ENCODE results near the gene FOCAD.

FOCAD gene

GRCh38 chr9:20697021-20697719 is 13.1 kb downstream of the FOCAD start:
- H3K9me3 ChIP-seq (ENCODE audit: control insufficient read depth in 5 of 5, low read length in 5 of 5), result no peaks in the 10 kb centered on the region
- no peaks in the 10 kb centered on the region for H3K27me3 ChIP-seq (ENCODE audit: control insufficient read depth in 5 of 5, insufficient read depth in 4 of 5, low read length in 5 of 5)
- H3K36me3 ChIP-seq (ENCODE audit: control insufficient read depth in 5 of 5, insufficient read depth in 5 of 5, low read length in 5 of 5), result no peaks in the 10 kb centered on the region
- H3K27ac ChIP-seq (ENCODE audit: low read depth, low read length), result no peak overlapping the region
- H3K4me1 ChIP-seq (ENCODE audit: control insufficient read depth in 5 of 5, insufficient read depth in 5 of 5, low read length in 5 of 5), result peaks cover 0 to 24% (median 20%) of the 10 kb centered on the region in 5 donors
- no peak overlapping the region for H3K9ac ChIP-seq (ENCODE audit: low read length in 5 of 5)
- no peak overlapping the region for H3K4me3 ChIP-seq (ENCODE audit: low read depth in 1 of 5, low read length in 5 of 5)

- H3K4me1 ChIP-seq (ENCODE audit: control insufficient read depth in 5 of 5, insufficient read depth in 5 of 5, low read length in 5 of 5), result peaks cover 0 to 16% (median 12%) of the 10 kb centered on the region in 5 donors
- no peak overlapping the region for H3K4me3 ChIP-seq (ENCODE audit: low read depth in 1 of 5, low read length in 5 of 5)
- H3K9ac ChIP-seq (ENCODE audit: low read length in 5 of 5), result no peak overlapping the region
- no peaks in the 10 kb centered on the region for H3K9me3 ChIP-seq (ENCODE audit: control insufficient read depth in 5 of 5, low read length in 5 of 5)
- no peak overlapping the region for H3K27ac ChIP-seq (ENCODE audit: low read depth, low read length)
- no peaks in the 10 kb centered on the region for H3K27me3 ChIP-seq (ENCODE audit: control insufficient read depth in 5 of 5, insufficient read depth in 4 of 5, low read length in 5 of 5)
- H3K36me3 ChIP-seq (ENCODE audit: control insufficient read depth in 5 of 5, insufficient read depth in 5 of 5, low read length in 5 of 5), result no peaks in the 10 kb centered on the region
These were observed 14.7 kb downstream of the FOCAD start for GRCh38 chr9:20698782-20699181.

- no peak overlapping the region for H3K27ac ChIP-seq (ENCODE audit: low read depth, low read length)
- peaks cover 0 to 18% (median 12%) of the 10 kb centered on the region in 5 donors for H3K4me1 ChIP-seq (ENCODE audit: control insufficient read depth in 5 of 5, insufficient read depth in 5 of 5, low read length in 5 of 5)
- no peaks in the 10 kb centered on the region for H3K9me3 ChIP-seq (ENCODE audit: control insufficient read depth in 5 of 5, low read length in 5 of 5)
- peak overlapping the region in 1 of 5 donors; percentile 5 for H3K9ac ChIP-seq (ENCODE audit: low read length in 5 of 5)
- H3K27me3 ChIP-seq (ENCODE audit: control insufficient read depth in 5 of 5, insufficient read depth in 4 of 5, low read length in 5 of 5), result no peaks in the 10 kb centered on the region
- H3K36me3 ChIP-seq (ENCODE audit: control insufficient read depth in 5 of 5, insufficient read depth in 5 of 5, low read length in 5 of 5), result no peaks in the 10 kb centered on the region
- H3K4me3 ChIP-seq (ENCODE audit: low read depth in 1 of 5, low read length in 5 of 5), result no peak overlapping the region
These were observed 17.0 kb downstream of the FOCAD start for GRCh38 chr9:20701060-20701459.

GRCh38 chr9:20702570-20702969 is 18.5 kb downstream of the FOCAD start:
- no peak overlapping the region for H3K9ac ChIP-seq (ENCODE audit: low read length in 5 of 5)
- no peak overlapping the region for H3K27ac ChIP-seq (ENCODE audit: low read depth, low read length)
- H3K36me3 ChIP-seq (ENCODE audit: control insufficient read depth in 5 of 5, insufficient read depth in 5 of 5, low read length in 5 of 5), result no peaks in the 10 kb centered on the region
- H3K9me3 ChIP-seq (ENCODE audit: control insufficient read depth in 5 of 5, low read length in 5 of 5), result no peaks in the 10 kb centered on the region
- H3K27me3 ChIP-seq (ENCODE audit: control insufficient read depth in 5 of 5, insufficient read depth in 4 of 5, low read length in 5 of 5), result no peaks in the 10 kb centered on the region
- H3K4me1 ChIP-seq (ENCODE audit: control insufficient read depth in 5 of 5, insufficient read depth in 5 of 5, low read length in 5 of 5), result peaks cover 0 to 24% (median 18%) of the 10 kb centered on the region in 5 donors
- H3K4me3 ChIP-seq (ENCODE audit: low read depth in 1 of 5, low read length in 5 of 5), result no peak overlapping the region

- Histone ChIP-seq H3K27me3 (ENCODE audit: control insufficient read depth in 5 of 5, insufficient read depth in 4 of 5, low read length in 5 of 5) (no peaks in the 10 kb centered on the region), H3K4me3 (ENCODE audit: low read depth in 1 of 5, low read length in 5 of 5) (no peak overlapping the region), H3K4me1 (ENCODE audit: control insufficient read depth in 5 of 5, insufficient read depth in 5 of 5, low read length in 5 of 5) (peaks cover 0 to 24% (median 18%) of the 10 kb centered on the region in 5 donors), H3K9ac (ENCODE audit: low read length in 5 of 5) (no peak overlapping the region), H3K36me3 (ENCODE audit: control insufficient read depth in 5 of 5, insufficient read depth in 5 of 5, low read length in 5 of 5) (no peaks in the 10 kb centered on the region), H3K27ac (ENCODE audit: low read depth, low read length) (no peak overlapping the region), H3K9me3 (ENCODE audit: control insufficient read depth in 5 of 5, low read length in 5 of 5) (no peaks in the 10 kb centered on the region)
These were observed 19.1 kb downstream of the FOCAD start for GRCh38 chr9:20703146-20703545.

GRCh38 chr9:20707708-20708107 is 23.6 kb downstream of the FOCAD start:
- H3K4me3 ChIP-seq (ENCODE audit: low read depth in 1 of 5, low read length in 5 of 5), result no peak overlapping the region
- peaks cover 0 to 8% (median 8%) of the 10 kb centered on the region in 5 donors for H3K4me1 ChIP-seq (ENCODE audit: control insufficient read depth in 5 of 5, insufficient read depth in 5 of 5, low read length in 5 of 5)
- no peak overlapping the region for H3K27ac ChIP-seq (ENCODE audit: low read depth, low read length)
- no peaks in the 10 kb centered on the region for H3K27me3 ChIP-seq (ENCODE audit: control insufficient read depth in 5 of 5, insufficient read depth in 4 of 5, low read length in 5 of 5)
- no peak overlapping the region for H3K9ac ChIP-seq (ENCODE audit: low read length in 5 of 5)
- H3K36me3 ChIP-seq (ENCODE audit: control insufficient read depth in 5 of 5, insufficient read depth in 5 of 5, low read length in 5 of 5), result no peaks in the 10 kb centered on the region
- no peaks in the 10 kb centered on the region for H3K9me3 ChIP-seq (ENCODE audit: control insufficient read depth in 5 of 5, low read length in 5 of 5)

GRCh38 chr9:20713172-20713571 is 29.1 kb downstream of the FOCAD start:
- peaks cover 0 to 11% (median 2%) of the 10 kb centered on the region in 5 donors for H3K36me3 ChIP-seq (ENCODE audit: control insufficient read depth in 5 of 5, insufficient read depth in 5 of 5, low read length in 5 of 5)
- no peak overlapping the region for H3K9ac ChIP-seq (ENCODE audit: low read length in 5 of 5)
- no peak overlapping the region for H3K27ac ChIP-seq (ENCODE audit: low read depth, low read length)
- H3K4me3 ChIP-seq (ENCODE audit: low read depth in 1 of 5, low read length in 5 of 5), result no peak overlapping the region
- no peaks in the 10 kb centered on the region for H3K9me3 ChIP-seq (ENCODE audit: control insufficient read depth in 5 of 5, low read length in 5 of 5)
- no peaks in the 10 kb centered on the region for H3K27me3 ChIP-seq (ENCODE audit: control insufficient read depth in 5 of 5, insufficient read depth in 4 of 5, low read length in 5 of 5)
- peaks cover 0 to 4% (median 0%) of the 10 kb centered on the region in 5 donors for H3K4me1 ChIP-seq (ENCODE audit: control insufficient read depth in 5 of 5, insufficient read depth in 5 of 5, low read length in 5 of 5)

GRCh38 chr9:20714442-20715415 is 30.7 kb downstream of the FOCAD start:
- Histone ChIP-seq H3K9ac (ENCODE audit: low read length in 5 of 5) (no peak overlapping the region), H3K36me3 (ENCODE audit: control insufficient read depth in 5 of 5, insufficient read depth in 5 of 5, low read length in 5 of 5) (peaks cover 0 to 11% (median 2%) of the 10 kb centered on the region in 5 donors), H3K27me3 (ENCODE audit: control insufficient read depth in 5 of 5, insufficient read depth in 4 of 5, low read length in 5 of 5) (no peaks in the 10 kb centered on the region), H3K27ac (ENCODE audit: low read depth, low read length) (no peak overlapping the region), H3K9me3 (ENCODE audit: control insufficient read depth in 5 of 5, low read length in 5 of 5) (no peaks in the 10 kb centered on the region), H3K4me1 (ENCODE audit: control insufficient read depth in 5 of 5, insufficient read depth in 5 of 5, low read length in 5 of 5) (peaks cover 0 to 4% (median 0%) of the 10 kb centered on the region in 5 donors), H3K4me3 (ENCODE audit: low read depth in 1 of 5, low read length in 5 of 5) (no peak overlapping the region)

- no peaks in the 10 kb centered on the region for H3K9me3 ChIP-seq (ENCODE audit: control insufficient read depth in 5 of 5, low read length in 5 of 5)
- no peaks in the 10 kb centered on the region for H3K4me1 ChIP-seq (ENCODE audit: control insufficient read depth in 5 of 5, insufficient read depth in 5 of 5, low read length in 5 of 5)
These were observed 38.2 kb downstream of the FOCAD start for GRCh38 chr9:20722221-20722620.

GRCh38 chr9:20725675-20726074 is 41.6 kb downstream of the FOCAD start:
- Histone ChIP-seq H3K27me3 (ENCODE audit: control insufficient read depth in 5 of 5, insufficient read depth in 4 of 5, low read length in 5 of 5) (no peaks in the 10 kb centered on the region), H3K4me3 (ENCODE audit: low read depth in 1 of 5, low read length in 5 of 5) (no peak overlapping the region), H3K9me3 (ENCODE audit: control insufficient read depth in 5 of 5, low read length in 5 of 5) (no peaks in the 10 kb centered on the region), H3K4me1 (ENCODE audit: control insufficient read depth in 5 of 5, insufficient read depth in 5 of 5, low read length in 5 of 5) (peaks cover 0 to 4% (median 0%) of the 10 kb centered on the region in 5 donors), H3K9ac (ENCODE audit: low read length in 5 of 5) (no peak overlapping the region), H3K36me3 (ENCODE audit: control insufficient read depth in 5 of 5, insufficient read depth in 5 of 5, low read length in 5 of 5) (peaks cover 4 to 18% (median 10%) of the 10 kb centered on the region in 5 donors), H3K27ac (ENCODE audit: low read depth, low read length) (no peak overlapping the region)

More at GRCh38 chr9:20722221-20722620, 38.2 kb downstream of the FOCAD start:
- Histone ChIP-seq H3K36me3 (ENCODE audit: control insufficient read depth in 5 of 5, insufficient read depth in 5 of 5, low read length in 5 of 5) (peaks cover 10 to 25% (median 13%) of the 10 kb centered on the region in 5 donors), H3K27me3 (ENCODE audit: control insufficient read depth in 5 of 5, insufficient read depth in 4 of 5, low read length in 5 of 5) (no peaks in the 10 kb centered on the region), H3K4me3 (ENCODE audit: low read depth in 1 of 5, low read length in 5 of 5) (no peak overlapping the region), H3K9ac (ENCODE audit: low read length in 5 of 5) (no peak overlapping the region), H3K27ac (ENCODE audit: low read depth, low read length) (no peak overlapping the region)
